Measurements from ENCODE around the gene CSNK2A2.

The CSNK2A2 gene

GRCh38 chr16:58110571-58111301, 87.2 kb downstream of the CSNK2A2 start:
- DNase-seq (ENCODE audit: low read depth in 3 of 3): no peak

GRCh38 chr16:58109881-58110280, 88.0 kb downstream of the CSNK2A2 start:
- DNase-seq (ENCODE audit: low read depth in 3 of 3): no peak

- DNase-seq (ENCODE audit: low read depth in 3 of 3): no peak
Measured at GRCh38 chr16:58109330-58109729, 88.6 kb downstream of the CSNK2A2 start.

All from stimulated activated CD4-positive, alpha-beta T cell treated with anti-CD3 and anti-CD28 coated beads, TNF-alpha, amount 100 ng/mL, for 24 hours (primary cell).